AG10803 (cell line): ENCODE measurements around the gene MEX3C.

Experiments used
- DNase-seq: peaks from one replicate; pipeline ENCODE4 v3.0.0; 2010; ENCODE audit warnings: low read depth
- H3K4me3 ChIP-seq: 2 replicates; pipeline ENCODE4 v1.5.1; 2011; ENCODE audit warnings: mild to moderate bottlenecking, low read length, control low read depth
- TF ChIP-seq, protein P1 (sequence below): conservative IDR thresholded peaks from 2 replicates; pipeline ENCODE4 v1.5.1; 2011; ENCODE audit warnings: mild to moderate bottlenecking, low read length, control low read depth, inconsistent platforms

MEX3C gene

DNA sequence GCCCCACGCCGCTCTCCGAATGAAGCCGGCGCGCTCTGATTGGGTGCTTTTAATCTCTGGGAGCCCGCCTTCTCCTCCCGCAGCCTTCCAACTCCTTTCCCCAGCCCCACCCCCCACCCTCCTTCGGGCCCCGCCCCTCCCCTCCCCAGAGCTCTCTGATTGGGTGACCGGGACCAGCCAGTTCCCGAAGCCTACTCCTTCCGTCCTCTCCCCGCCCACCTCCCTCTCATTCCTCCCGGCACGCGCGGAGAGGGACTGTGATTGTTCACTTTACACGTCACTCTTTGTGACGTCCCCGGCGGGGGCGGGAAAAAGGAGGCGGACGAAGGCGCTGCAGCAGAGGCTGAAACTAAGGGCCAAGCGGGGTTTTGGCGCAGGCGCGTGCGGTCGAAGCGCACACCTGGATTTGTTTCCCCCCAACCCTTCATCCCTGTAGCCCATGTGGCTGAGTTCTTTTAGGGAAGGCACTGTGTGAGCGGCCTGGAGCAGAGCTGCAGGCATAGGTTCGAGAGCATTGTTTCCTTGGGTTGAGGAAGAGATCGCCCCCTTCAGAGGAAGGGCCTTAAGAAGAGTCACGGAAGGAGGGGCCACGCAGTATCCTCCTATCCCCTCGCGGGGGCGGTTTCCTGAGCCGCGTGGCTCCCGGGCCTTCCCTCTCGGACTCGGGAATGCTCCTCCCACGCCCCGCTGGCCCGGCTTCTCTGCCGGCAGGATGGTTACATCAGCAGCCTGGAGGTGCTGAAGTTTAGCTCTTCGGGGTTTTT is at the start of gene MEX3C:
Gene MEX3C (minus strand): TSS at position 21 of the 764 bp plus-strand sequence. CDS start 361 bp downstream, outside the sequence.
- TF ChIP-seq, protein P1, sequence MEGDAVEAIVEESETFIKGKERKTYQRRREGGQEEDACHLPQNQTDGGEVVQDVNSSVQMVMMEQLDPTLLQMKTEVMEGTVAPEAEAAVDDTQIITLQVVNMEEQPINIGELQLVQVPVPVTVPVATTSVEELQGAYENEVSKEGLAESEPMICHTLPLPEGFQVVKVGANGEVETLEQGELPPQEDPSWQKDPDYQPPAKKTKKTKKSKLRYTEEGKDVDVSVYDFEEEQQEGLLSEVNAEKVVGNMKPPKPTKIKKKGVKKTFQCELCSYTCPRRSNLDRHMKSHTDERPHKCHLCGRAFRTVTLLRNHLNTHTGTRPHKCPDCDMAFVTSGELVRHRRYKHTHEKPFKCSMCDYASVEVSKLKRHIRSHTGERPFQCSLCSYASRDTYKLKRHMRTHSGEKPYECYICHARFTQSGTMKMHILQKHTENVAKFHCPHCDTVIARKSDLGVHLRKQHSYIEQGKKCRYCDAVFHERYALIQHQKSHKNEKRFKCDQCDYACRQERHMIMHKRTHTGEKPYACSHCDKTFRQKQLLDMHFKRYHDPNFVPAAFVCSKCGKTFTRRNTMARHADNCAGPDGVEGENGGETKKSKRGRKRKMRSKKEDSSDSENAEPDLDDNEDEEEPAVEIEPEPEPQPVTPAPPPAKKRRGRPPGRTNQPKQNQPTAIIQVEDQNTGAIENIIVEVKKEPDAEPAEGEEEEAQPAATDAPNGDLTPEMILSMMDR = peak; percentile 45
- DNase-seq = peak; percentile 99
- peak within 1 kb of the TSS; percentile 95 for H3K4me3 ChIP-seq

DNA sequence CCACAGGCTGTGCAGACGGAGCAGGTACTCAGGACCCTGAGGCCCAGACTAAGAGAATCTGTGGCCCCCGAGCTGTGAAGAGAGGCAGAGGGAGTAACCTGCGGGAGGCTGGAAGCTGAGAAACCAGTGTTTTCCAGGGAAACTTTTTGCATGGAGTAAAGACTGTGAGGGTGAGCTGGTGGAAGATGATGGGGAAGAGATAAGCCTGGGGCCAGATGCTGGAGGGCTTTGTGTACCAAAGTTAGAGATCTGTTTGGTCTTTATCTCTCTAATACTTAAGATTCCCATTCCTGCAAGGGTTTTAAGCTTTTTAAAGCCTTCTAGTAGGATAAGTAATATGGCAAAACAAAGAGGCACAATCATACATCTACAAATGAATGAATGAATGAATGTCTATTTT is 43.7 kb upstream of the MEX3C start:
- DNase-seq = no peak
- H3K4me3 ChIP-seq = no peak overlapping the region
- TF ChIP-seq, protein P1 = no peak

DNA sequence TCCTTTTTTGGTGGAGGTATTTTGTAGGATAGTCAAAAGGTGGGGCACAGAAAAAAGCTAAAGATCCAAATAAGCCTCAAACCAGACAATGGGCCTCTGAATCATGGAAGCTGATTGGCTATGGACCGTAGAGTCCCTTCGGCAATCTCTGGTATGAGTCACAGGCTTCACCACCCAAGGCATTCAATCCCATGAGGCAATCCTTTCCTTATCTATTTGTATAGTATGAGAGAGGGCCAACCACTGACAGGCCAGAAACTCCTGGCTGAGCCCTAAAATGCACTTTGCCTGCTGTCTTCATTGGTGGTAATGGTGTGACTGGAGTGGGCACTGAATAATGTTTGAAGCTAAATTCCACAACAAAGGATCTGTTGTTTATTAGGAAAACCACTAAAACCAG is 38.7 kb upstream of the MEX3C start:
- no peak for DNase-seq
- no peak overlapping the region for H3K4me3 ChIP-seq
- TF ChIP-seq, protein P1 = no peak

DNA sequence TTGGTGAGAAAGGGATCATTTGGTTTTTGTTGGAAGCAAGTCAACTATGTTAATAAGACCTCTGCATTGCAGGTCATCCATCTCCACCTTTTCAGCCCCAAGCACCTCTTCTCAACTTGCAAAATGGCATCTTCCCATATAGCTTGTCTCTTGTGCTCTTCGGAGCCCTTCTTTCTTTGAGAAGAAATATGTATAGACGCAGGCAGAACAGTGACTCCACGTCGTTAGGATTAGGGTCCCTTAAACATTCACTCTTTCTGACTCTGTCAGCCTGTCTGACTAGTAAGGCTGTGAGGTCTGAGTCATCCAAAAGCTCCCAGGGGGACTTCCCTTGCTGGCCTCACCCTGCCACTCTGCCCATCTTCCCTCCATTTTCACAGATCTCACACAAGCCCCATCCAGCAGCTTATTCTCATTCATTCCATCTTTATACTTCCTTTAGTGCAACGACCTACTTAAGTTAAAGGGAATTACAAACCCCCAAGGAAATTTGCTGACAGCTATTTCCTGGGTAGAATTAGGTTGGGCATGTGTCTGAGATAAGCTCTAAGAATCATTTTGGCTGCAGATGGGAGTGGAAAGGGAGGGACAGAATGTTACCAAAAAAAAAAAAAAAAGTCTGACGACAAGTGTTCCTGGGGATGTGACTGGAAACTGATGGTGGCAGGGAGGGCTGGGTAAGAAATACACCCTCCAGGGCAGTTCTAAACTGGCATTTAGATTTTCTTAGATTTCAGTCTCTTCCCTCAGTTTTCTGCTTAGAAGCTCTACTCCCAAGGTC is 37.7 kb upstream of the MEX3C start:
- no peak for DNase-seq
- TF ChIP-seq, protein P1 = no peak

DNA sequence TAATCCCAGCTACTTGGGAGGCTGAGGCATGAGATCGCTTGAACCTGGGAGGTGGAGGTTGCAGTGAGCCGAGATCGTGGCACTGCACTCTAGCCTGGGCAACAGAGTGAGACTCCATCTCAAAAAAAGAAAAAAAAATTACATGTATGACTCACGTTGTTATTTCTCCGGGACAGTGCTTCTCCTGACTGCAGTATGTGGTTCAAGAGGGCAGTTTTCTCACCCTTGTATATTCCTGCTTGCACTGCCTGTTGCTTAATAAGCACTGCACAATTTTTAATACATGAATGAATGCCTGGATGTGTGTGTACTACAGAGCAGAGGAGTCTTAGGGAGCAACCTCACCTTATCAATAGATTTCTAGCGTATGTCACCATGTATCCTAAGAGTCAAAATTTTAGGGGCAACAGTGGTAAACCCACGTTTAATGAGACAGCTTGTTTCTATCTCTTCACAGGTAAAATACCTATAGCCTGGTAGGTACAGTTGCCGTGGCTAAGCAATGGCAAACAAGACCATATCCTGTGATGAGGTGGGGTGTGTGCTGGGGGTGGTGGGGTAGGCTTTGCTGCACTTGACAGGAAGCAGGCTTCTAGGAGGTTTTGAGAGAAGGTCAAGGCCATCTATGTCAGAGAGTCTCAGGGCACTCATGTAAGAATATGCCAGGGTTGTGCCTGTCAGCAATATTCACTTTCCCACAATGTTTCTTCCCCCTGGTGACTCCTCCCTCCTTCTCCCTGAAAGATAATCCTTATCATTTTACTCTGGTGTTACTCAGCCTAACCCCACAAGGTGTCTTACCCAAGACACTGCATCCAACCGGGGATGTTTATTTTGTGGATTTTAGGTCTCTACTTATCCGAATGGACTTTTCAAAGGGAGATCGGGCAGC is 36.9 kb upstream of the MEX3C start:
- TF ChIP-seq, protein P1 = no peak
- no peak overlapping the region for H3K4me3 ChIP-seq
- no peak for DNase-seq

More for the DNA sequence above, 37.7 kb upstream of the MEX3C start:
- no peak overlapping the region for H3K4me3 ChIP-seq

DNA sequence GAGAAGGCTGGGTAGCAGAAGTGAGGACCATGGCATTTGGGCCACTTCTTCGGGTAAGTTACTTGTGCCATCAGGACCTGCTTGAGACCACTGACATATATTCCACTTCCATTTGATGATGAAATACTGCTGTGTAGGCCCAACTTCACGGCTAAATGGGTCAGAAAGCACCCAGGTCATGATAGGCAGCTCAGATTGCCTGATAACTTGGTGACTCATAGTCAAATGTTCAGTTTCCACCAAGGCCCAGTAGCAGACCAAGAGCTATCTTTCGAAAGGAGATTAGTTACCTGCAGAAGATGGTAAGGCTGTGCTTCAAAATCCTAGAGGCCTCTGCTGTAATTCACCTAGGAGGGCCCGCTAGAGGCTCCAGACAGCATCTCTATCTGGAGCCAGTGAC is 31.8 kb upstream of the MEX3C start:
- no peak overlapping the region for H3K4me3 ChIP-seq
- DNase-seq = no peak
- TF ChIP-seq, protein P1 = no peak
